Stimulated activated naive CD8-positive, alpha-beta T cell treated with anti-CD3 and anti-CD28 coated beads, Interleukin-15, Interleukin-2, amounts not matched to agents 100 U/mL and 50 U/mL, for 24 hours (primary cell): Measurements from ENCODE around the gene LTF.
"Not testable (repeated sequence)": the region's sequence is repeated elsewhere in the genome, so short reads cannot be mapped to it uniquely, and the experiment has no call there.

Source experiments
- ATAC-seq: fragments of 150-1000 bp; cut with Tn5 transposase; one replicate; pipeline ENCODE4 v1.10.0; 2021
- DNase-seq: peaks from one replicate; pipeline ENCODE4 v3.0.0; 2021

The LTF gene

GRCh38 chr3:46413951-46414350 lies 50.8 kb downstream of the LTF start:
- ATAC-seq, result no peak
- DNase-seq, result no peak

- ATAC-seq (no peak), DNase-seq (no peak)
These were observed 51.9 kb downstream of the LTF start for GRCh38 chr3:46412786-46413298.

- ATAC-seq (no peak), DNase-seq (no peak)
These were observed 53.4 kb downstream of the LTF start for GRCh38 chr3:46411271-46411670.

GRCh38 chr3:46410669-46411068 lies 54.0 kb downstream of the LTF start:
- ATAC-seq (no peak), DNase-seq (no peak)

- no peak for DNase-seq
- no peak for ATAC-seq
These were observed 54.8 kb downstream of the LTF start for GRCh38 chr3:46409739-46410489.

- no peak for ATAC-seq
- no peak for DNase-seq
These were observed 55.9 kb downstream of the LTF start for GRCh38 chr3:46408853-46409252.

GRCh38 chr3:46407970-46408369 lies 56.7 kb downstream of the LTF start:
- DNase-seq (no peak), ATAC-seq (no peak)

- ATAC-seq, result peak; percentile 82
These were observed 57.7 kb downstream of the LTF start, which contains the start of the genes CCR5AS and CCRL2 for GRCh38 chr3:46406788-46407611. Gene CCR5AS (minus strand): TSS chr3:46407066. Gene CCRL2 (plus strand): TSS chr3:46407259. CDS start chr3:46408080, 821 bp downstream.

GRCh38 chr3:46406443-46406787 lies 58.3 kb downstream of the LTF start:
- no peak for DNase-seq
- ATAC-seq, result no peak

More at GRCh38 chr3:46406788-46407611, 57.7 kb downstream of the LTF start, which contains the start of the genes CCR5AS and CCRL2:
- peak; percentile 51 for DNase-seq

GRCh38 chr3:46405301-46406019 lies 59.2 kb downstream of the LTF start:
- ATAC-seq (no peak), DNase-seq (no peak)

- not testable (repeated sequence) for DNase-seq, ATAC-seq
These were observed 61.8 kb downstream of the LTF start for GRCh38 chr3:46402902-46403301.

- no peak for ATAC-seq
- DNase-seq, result no peak
These were observed 63.1 kb downstream of the LTF start for GRCh38 chr3:46401579-46401978.

GRCh38 chr3:46400846-46401245 lies 63.9 kb downstream of the LTF start:
- DNase-seq, result no peak
- no peak for ATAC-seq

GRCh38 chr3:46400000-46400734 lies 64.5 kb downstream of the LTF start:
- DNase-seq (no peak), ATAC-seq (no peak)

GRCh38 chr3:46399557-46399956 lies 65.1 kb downstream of the LTF start:
- no peak for DNase-seq
- peak; percentile 25 for ATAC-seq

- no peak for DNase-seq
- ATAC-seq, result no peak
These were observed 65.6 kb downstream of the LTF start for GRCh38 chr3:46399098-46399497.

- DNase-seq (no peak), ATAC-seq (no peak)
These were observed 66.3 kb downstream of the LTF start for GRCh38 chr3:46398186-46398955.

GRCh38 chr3:46397111-46397510 lies 67.6 kb downstream of the LTF start:
- ATAC-seq (no peak), DNase-seq (no peak)

- no peak for ATAC-seq
- no peak for DNase-seq
These were observed 68.8 kb downstream of the LTF start for GRCh38 chr3:46395766-46396530.

GRCh38 chr3:46395210-46395661 lies 69.5 kb downstream of the LTF start:
- no peak for ATAC-seq
- DNase-seq, result no peak
